ENCODE measurements around the gene CFAP99. TPM values are rescaled to one million over a fixed set of nuclear protein-coding genes. Genes with fewer than 3 reads are reported as not detected.

CFAP99 gene
- total and polyA plus RNA-seq, 2 of the 4 experiments (the other 2 are of a cell fraction) = not detected

- H2BK120ac ChIP-seq (ENCODE audit: low read depth, low read length) = no peak overlapping the region
- no peak overlapping the region for H3K18ac ChIP-seq (ENCODE audit: low read depth, low read length)
- dilution Hi-C loops (cut with HindIII; ENCODE audit: low sequenced_read_pairs, unreplicated experiment) = no loop called here
- ATAC-seq (ENCODE audit: low read depth) = no peak
- peak overlapping the region; percentile 55 for H3K4me2 ChIP-seq (ENCODE audit: low read depth, low read length)
- ChIA-PET POLR2A (ENCODE audit: unreplicated experiment) (interaction anchor here (0.5 kb wide), 2 partner anchors 63 to 122 kb away, joined by 3 to 9 read pairs; no protein-coding TSS in a partner anchor), CTCF (no interaction called here)
- no peak overlapping the region for H2AK9ac ChIP-seq (replicated peaks; ENCODE audit: low read depth, low read length, poor library complexity)
- no peak overlapping the region for H3K9ac ChIP-seq (ENCODE audit: low read depth, low read length)
- in situ Hi-C loops (cut with MboI; ENCODE audit: low sequenced_read_pairs) = no loop called here
- peaks cover 17% of the 10 kb centered on the region for H3K4me1 ChIP-seq (ENCODE audit: control insufficient read depth, insufficient read depth, low read length)
- H2AK5ac ChIP-seq (ENCODE audit: low read depth, low read length) = no peak overlapping the region
- H3K27me3 ChIP-seq (ENCODE audit: control insufficient read depth, insufficient read depth, low read length) = peaks cover 52% of the 10 kb centered on the region
- H3K79me1 ChIP-seq (ENCODE audit: low read depth in 1 of 2, low read length in 2 of 2) = peaks cover 0 to 3% of the 10 kb centered on the region in 2 experiments; a peak in 1 of 4 replicates
- H3K36me3 ChIP-seq (ENCODE audit: control insufficient read depth, insufficient read depth, low read length) = no peaks in the 10 kb centered on the region
- no TSS peak for BruUV-seq (replicated peaks)
- TF ChIP-seq MAZ (IDR thresholded peaks at IDR 0.05; ENCODE audit: borderline replicate concordance, low read depth, low read length) = no peak
- no peak for TF ChIP-seq MXI1 (IDR thresholded peaks at IDR 0.05; ENCODE audit: borderline replicate concordance, low read depth, low read length)
- no peak for TF ChIP-seq CHD1 (IDR thresholded peaks at IDR 0.05; ENCODE audit: low read depth, low read length)
- TF ChIP-seq RAD21 (IDR thresholded peaks at IDR 0.05; ENCODE audit: low read length) = no peak
- TF ChIP-seq CTCF (conservative IDR thresholded peaks at IDR 0.05; ENCODE audit: low read depth, low read length) = no peak
- TF ChIP-seq CEBPB (IDR thresholded peaks at IDR 0.05; ENCODE audit: low read depth, low read length) = no peak
- no peak for TF ChIP-seq SMC3 (IDR thresholded peaks at IDR 0.05; ENCODE audit: low read depth, low read length)
- no peak for TF ChIP-seq FOS (IDR thresholded peaks at IDR 0.05; ENCODE audit: low read depth, low read length)
- TF ChIP-seq NFE2L2 (IDR thresholded peaks at IDR 0.05; ENCODE audit: low read depth, low read length) = no peak
- TF ChIP-seq MAFK (IDR thresholded peaks at IDR 0.05; ENCODE audit: low read depth, low read length) = no peak
- TF ChIP-seq BHLHE40 (IDR thresholded peaks at IDR 0.05; ENCODE audit: low read depth, low read length) = no peak
- no peak for TF ChIP-seq RCOR1 (IDR thresholded peaks at IDR 0.05; ENCODE audit: insufficient replicate concordance, low read length)
- TF ChIP-seq RFX5 (IDR thresholded peaks at IDR 0.05; ENCODE audit: low read depth, low read length) = no peak
- TF ChIP-seq ELK1 (IDR thresholded peaks at IDR 0.05; ENCODE audit: borderline replicate concordance, low read depth, low read length) = no peak
- no peak for TF ChIP-seq POLR2A (IDR thresholded peaks at IDR 0.05; ENCODE audit: low read depth, low read length)
- no peak for TF ChIP-seq USF2 (IDR thresholded peaks at IDR 0.05; ENCODE audit: low read depth, low read length)
- no peak overlapping the region for H4K5ac ChIP-seq (ENCODE audit: low read depth, low read length)
- H3K9me1 ChIP-seq (ENCODE audit: insufficient read depth, low read length) = peaks cover 14% of the 10 kb centered on the region
- no peak overlapping the region for H3K14ac ChIP-seq (replicated peaks; ENCODE audit: low read depth, low read length)
- H2BK20ac ChIP-seq (ENCODE audit: low read depth, low read length) = no peak overlapping the region
- H4K8ac ChIP-seq (ENCODE audit: low read depth in 2 of 2, low read length in 2 of 2) = no peak overlapping the region
- H4K91ac ChIP-seq (ENCODE audit: insufficient read depth, low read depth, low read length) = no peak overlapping the region
- no peak overlapping the region for H3K27ac ChIP-seq (ENCODE audit: insufficient read depth, low read length)
- H3K56ac ChIP-seq (ENCODE audit: extremely low read depth, insufficient read depth, low read length) = no peak overlapping the region
- H2BK15ac ChIP-seq (ENCODE audit: low read depth, low read length) = no peak overlapping the region
- peak overlapping the region; percentile 15 for H3K4me3 ChIP-seq (ENCODE audit: insufficient read depth, low read depth, low read length)
- peak overlapping the region; percentile 81 for H2AFZ ChIP-seq (replicated peaks; ENCODE audit: low read length, poor library complexity)
- intact Hi-C loops (cut with micrococcal nuclease) = loop anchor here (10.0 kb wide), 1 partner anchor 152 kb away; the partner anchor contains the start of gene MXD4
- H3K23ac ChIP-seq (ENCODE audit: low read depth, low read length) = peak overlapping the region; percentile 25; the same call in 1 of the 2 replicates
- no CpG with 5 or more reads among the region's 55 CpGs for WGBS, 2 experiments (ENCODE audit: extremely low coverage in 2 of 2, insufficient read length in 1 of 2)
- H4K20me1 ChIP-seq (ENCODE audit: insufficient read depth, low read length) = no peaks in the 10 kb centered on the region
- no peak overlapping the region for H3K4ac ChIP-seq (ENCODE audit: low read depth, low read length)
- DNase-seq = no peak
- no peak overlapping the region for H2BK5ac ChIP-seq (ENCODE audit: low read depth, low read length, poor library complexity, severe bottlenecking)
- H3K9me3 ChIP-seq (ENCODE audit: control insufficient read depth, insufficient read depth, low read length) = 0 out of 2 replicates have a peak, but pooled peaks cover 2% of the 10 kb centered on the region
Measured at GRCh38 chr4:2416564-2417225, 2.1 kb upstream of the CFAP99 start.

All from IMR-90 (cell line).